Glutamatergic neuron (in vitro differentiated cells): ENCODE measurements around the gene YPEL1. TPM values are rescaled to one million over a fixed set of nuclear protein-coding genes. Genes with fewer than 3 reads are reported as not detected.

Experiments
- DNase-seq: peaks from one replicate; pipeline ENCODE4 v3.0.0; 2022
- H3K27ac Mint-ChIP-seq: one replicate; pipeline ENCODE4 v1.8.0; 2020; ENCODE audit warnings: mild to moderate bottlenecking, mixed read lengths, inconsistent platforms; ENCODE audit not compliant: unreplicated experiment
- H3K27me3 Mint-ChIP-seq: one replicate; pipeline ENCODE4 v1.8.0; 2020; ENCODE audit warnings: mild to moderate bottlenecking, moderate library complexity, mixed read lengths, inconsistent platforms; ENCODE audit not compliant: unreplicated experiment
- H3K36me3 Mint-ChIP-seq: one replicate; pipeline ENCODE4 v1.8.0; 2020; ENCODE audit warnings: mild to moderate bottlenecking, mixed read lengths, inconsistent platforms; ENCODE audit not compliant: unreplicated experiment
- H3K4me1 Mint-ChIP-seq: one replicate; pipeline ENCODE4 v1.8.0; 2020; ENCODE audit warnings: mild to moderate bottlenecking, low read depth, mixed read lengths, inconsistent platforms; ENCODE audit not compliant: unreplicated experiment
- H3K4me3 Mint-ChIP-seq: one replicate; pipeline ENCODE4 v1.8.0; 2020; ENCODE audit warnings: mild to moderate bottlenecking, mixed read lengths, inconsistent platforms; ENCODE audit not compliant: unreplicated experiment
- H3K9me3 Mint-ChIP-seq: one replicate; pipeline ENCODE4 v1.8.0; 2020; ENCODE audit warnings: mild to moderate bottlenecking, moderate library complexity, mixed read lengths, inconsistent platforms; ENCODE audit not compliant: unreplicated experiment
- CTCF ChIP-seq: fragments of 200-600 bp; sonication (generic); IDR thresholded peaks from one replicate; pipeline ENCODE4 v1.5.0; 2021; ENCODE audit not compliant: partially characterized antibody, unreplicated experiment
- total RNA-seq: library from RNA; stranded (reverse); fragmentation: NEBNext Ultra II Directional; extraction: Animal tissue kit (Norgen Biotek cat#: 25700); gene quantifications from one replicate; pipeline ENCODE4 v1.2.1, GENCODE V29; 2021; ENCODE audit not compliant: unreplicated experiment

Gene YPEL1
- total RNA-seq, 1 donor from 2014 or later, result 71.2 TPM

DNA sequence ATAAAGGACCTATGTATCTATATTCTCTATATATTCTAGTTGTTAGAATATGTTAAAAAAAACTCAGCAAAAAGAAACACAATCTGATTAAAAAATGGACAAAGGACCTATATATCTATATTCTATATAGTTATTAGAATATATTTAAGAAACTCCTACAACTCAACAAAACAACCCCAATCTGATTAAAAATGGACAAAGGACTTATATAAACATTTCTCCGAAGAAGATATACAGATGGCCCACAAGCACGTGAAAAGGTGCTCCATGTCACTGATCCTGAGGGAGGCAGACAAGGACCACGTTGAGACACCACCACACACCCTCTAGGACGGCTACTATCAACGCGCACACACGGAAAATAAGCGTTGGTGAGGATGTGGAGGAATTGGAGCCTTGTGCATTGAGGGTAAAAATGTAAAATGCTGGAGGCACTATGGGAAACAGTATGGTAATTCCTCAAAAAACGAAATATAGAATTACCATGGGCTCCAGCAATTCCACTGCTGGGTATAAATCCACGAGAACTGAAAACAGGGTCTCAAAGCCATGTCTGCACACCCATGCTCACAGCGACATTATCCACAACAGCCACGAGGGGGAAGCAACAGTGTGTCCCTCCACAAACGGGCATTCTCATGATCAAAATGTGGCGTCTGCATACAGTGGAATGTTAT, 22.7 kb downstream of the YPEL1 start:
- H3K4me1 Mint-ChIP-seq, result peaks cover 29% of the 10 kb centered on the region
- peak overlapping the region; percentile 9 for H3K4me3 Mint-ChIP-seq
- peaks cover 14% of the 10 kb centered on the region for H3K36me3 Mint-ChIP-seq
- TF ChIP-seq CTCF, result peak; percentile 63
- peaks cover 4% of the 10 kb centered on the region for H3K27me3 Mint-ChIP-seq
- peaks cover 3% of the 10 kb centered on the region for H3K9me3 Mint-ChIP-seq
- peak; percentile 58 for DNase-seq
- H3K27ac Mint-ChIP-seq, result no peak overlapping the region

GRCh38 chr22:21711851-21712250, 23.7 kb downstream of the YPEL1 start:
- H3K27me3 Mint-ChIP-seq, result peaks cover 7% of the 10 kb centered on the region

DNA sequence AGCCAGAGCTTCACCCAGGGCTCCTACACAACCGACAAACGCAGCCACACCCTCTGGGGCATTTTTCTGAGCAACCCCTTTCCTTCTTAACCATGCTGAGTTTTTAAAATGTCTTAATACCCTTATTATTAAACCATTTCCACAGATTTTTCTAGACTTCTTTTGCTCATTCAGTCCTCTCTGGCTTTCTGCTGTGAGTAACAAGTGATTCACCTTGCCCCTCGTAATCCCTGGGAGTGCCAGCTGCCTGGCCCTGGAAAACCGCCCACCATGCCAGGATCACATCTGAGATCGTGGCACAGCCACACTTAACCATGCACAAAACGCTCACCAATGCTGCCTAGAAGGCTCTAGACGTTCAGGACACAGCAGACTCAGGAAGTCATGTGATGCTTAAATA, 25.4 kb downstream of the YPEL1 start:
- H3K27ac Mint-ChIP-seq, result no peak overlapping the region

More at GRCh38 chr22:21711851-21712250, 23.7 kb downstream of the YPEL1 start:
- H3K4me1 Mint-ChIP-seq, result peaks cover 30% of the 10 kb centered on the region
- DNase-seq, result no peak
- H3K9me3 Mint-ChIP-seq, result peaks cover 6% of the 10 kb centered on the region
- no peak for TF ChIP-seq CTCF
- no peak overlapping the region for H3K4me3 Mint-ChIP-seq
- no peak overlapping the region for H3K27ac Mint-ChIP-seq
- peaks cover 11% of the 10 kb centered on the region for H3K36me3 Mint-ChIP-seq

GRCh38 chr22:21709688-21710087, 25.9 kb downstream of the YPEL1 start:
- peaks cover 11% of the 10 kb centered on the region for H3K36me3 Mint-ChIP-seq
- TF ChIP-seq CTCF, result no peak
- H3K4me1 Mint-ChIP-seq, result peaks cover 24% of the 10 kb centered on the region
- peaks cover 6% of the 10 kb centered on the region for H3K9me3 Mint-ChIP-seq
- peaks cover 7% of the 10 kb centered on the region for H3K27me3 Mint-ChIP-seq
- DNase-seq, result no peak
- no peak overlapping the region for H3K27ac Mint-ChIP-seq
- H3K4me3 Mint-ChIP-seq, result no peak overlapping the region

More for the DNA sequence above, 25.4 kb downstream of the YPEL1 start:
- H3K4me3 Mint-ChIP-seq, result no peak overlapping the region
- TF ChIP-seq CTCF, result no peak
- peaks cover 26% of the 10 kb centered on the region for H3K4me1 Mint-ChIP-seq
- no peak for DNase-seq
- peaks cover 7% of the 10 kb centered on the region for H3K27me3 Mint-ChIP-seq
- H3K36me3 Mint-ChIP-seq, result peaks cover 11% of the 10 kb centered on the region
- peaks cover 6% of the 10 kb centered on the region for H3K9me3 Mint-ChIP-seq

DNA sequence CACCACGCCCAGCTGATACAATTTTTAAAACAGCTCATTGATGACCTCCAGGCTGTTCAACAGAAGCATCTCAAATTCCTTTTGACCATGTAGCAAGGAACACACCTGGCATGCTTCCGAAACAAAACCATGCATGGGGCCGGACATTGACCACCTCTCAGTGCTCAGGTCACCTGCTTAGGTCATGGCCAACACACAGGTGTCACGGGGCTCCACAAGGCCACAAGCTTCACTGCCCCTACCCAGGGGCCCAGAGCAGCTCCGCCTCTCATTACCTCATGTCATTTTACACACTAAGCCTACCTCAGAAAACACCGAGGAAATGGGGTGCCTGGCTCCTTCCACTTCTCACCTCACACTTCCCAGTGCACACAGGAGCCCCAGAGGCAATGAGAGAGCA, 26.6 kb downstream of the YPEL1 start:
- DNase-seq, result no peak
- H3K36me3 Mint-ChIP-seq, result peaks cover 11% of the 10 kb centered on the region
- peaks cover 19% of the 10 kb centered on the region for H3K4me1 Mint-ChIP-seq
- H3K27me3 Mint-ChIP-seq, result peaks cover 9% of the 10 kb centered on the region
- TF ChIP-seq CTCF, result no peak
- no peak overlapping the region for H3K27ac Mint-ChIP-seq
- H3K9me3 Mint-ChIP-seq, result peaks cover 5% of the 10 kb centered on the region
- peak overlapping the region; percentile 52 for H3K4me3 Mint-ChIP-seq
